PC-9 (cell line): ENCODE measurements around the gene DNAJC7. TPM values are rescaled to one million over a fixed set of nuclear protein-coding genes. Genes with fewer than 3 reads are reported as not detected.

Experiments used
- BruUV-seq: library from RNA; stranded (reverse); fragments of 400-500 nt; replicated peaks from 2 replicates; lab custom pipeline; 2021; lab: Mats Ljungman, UMichigan
- CTCF ChIA-PET: fragments of 300-600 bp; sonication (Branson Sonifier 250); formaldehyde crosslinking; loops from one replicate; lab custom pipeline; 2022; ENCODE audit warnings: antibody characterized with exemption; lab: Charles Lee
- POLR2A ChIA-PET: fragments of 300-600 bp; sonication (Branson Sonifier 250); formaldehyde crosslinking; loops from one replicate; lab custom pipeline; 2022; ENCODE audit warnings: antibody characterized with exemption; ENCODE audit not compliant: unreplicated experiment; lab: Charles Lee
- DNase-seq, 2 experiments: peaks; one replicate each; pipeline versions ENCODE4 v3.0.0 to v3.0.0-alpha.2; 2015 to 2022; ENCODE audit warnings: mixed read lengths in 1 of 2
- H2AFZ ChIP-seq: fragments of 200-600 bp; sonication (generic); 2 replicates; pipeline ENCODE4 v1.8.1; 2017; ENCODE audit warnings: antibody characterized with exemption
- H3F3A ChIP-seq: fragments of 200-600 bp; sonication (generic); 2 replicates; pipeline ENCODE4 v1.8.1; 2017; ENCODE audit warnings: antibody characterized with exemption, mild to moderate bottlenecking, low read depth; ENCODE audit not compliant: insufficient read depth
- H3K27ac ChIP-seq: fragments of 200-600 bp; sonication (generic); 2 replicates; pipeline ENCODE4 v1.6.1; 2016; ENCODE audit warnings: mixed run types
- H3K27me3 ChIP-seq: fragments of 200-600 bp; sonication (generic); 2 replicates; pipeline ENCODE4 v1.6.1; 2016; ENCODE audit warnings: low read depth, mixed run types; ENCODE audit not compliant: insufficient read depth
- H3K36me3 ChIP-seq: fragments of 200-600 bp; sonication (generic); 2 replicates; pipeline ENCODE4 v1.6.1; 2016; ENCODE audit warnings: low read depth, mixed run types
- H3K4me1 ChIP-seq: fragments of 200-600 bp; sonication (generic); replicated peaks from 2 replicates; pipeline ENCODE4 v1.6.1; 2016; ENCODE audit warnings: mixed run types; ENCODE audit not compliant: insufficient read depth
- H3K4me2 ChIP-seq: fragments of 200-600 bp; sonication (generic); 2 replicates; pipeline ENCODE4 v1.6.1; 2017; ENCODE audit warnings: mixed run types
- H3K4me3 ChIP-seq: fragments of 200-600 bp; sonication (generic); 2 replicates; pipeline ENCODE4 v1.6.1; 2016; ENCODE audit warnings: mixed run types
- H3K79me2 ChIP-seq: fragments of 200-600 bp; sonication (generic); 2 replicates; pipeline ENCODE4 v1.6.1; 2017; ENCODE audit warnings: low read depth, mixed run types
- H3K9me2 ChIP-seq: fragments of 200-600 bp; sonication (generic); 2 replicates; pipeline ENCODE4 v1.8.1; 2017; ENCODE audit warnings: mild to moderate bottlenecking; ENCODE audit not compliant: insufficient read depth
- H3K9me3 ChIP-seq: fragments of 200-600 bp; sonication (generic); 2 replicates; pipeline ENCODE4 v1.8.1; 2016; ENCODE audit warnings: low read depth; ENCODE audit not compliant: insufficient read depth
- H4K20me1 ChIP-seq: fragments of 200-600 bp; sonication (generic); 2 replicates; pipeline ENCODE4 v1.8.1; 2017; ENCODE audit not compliant: insufficient read depth
- EZH2 ChIP-seq: fragments of 200-600 bp; sonication (generic); IDR thresholded peaks from 2 replicates; pipeline ENCODE4 v1.8.0; 2017; ENCODE audit warnings: antibody characterized with exemption, low read depth
- intact Hi-C: fragments of 100-400 bp; cut with micrococcal nuclease; formaldehyde crosslinking; loops from one replicate; pipeline ENCODE4 v1.10.0; 2022; ENCODE audit not compliant: unreplicated experiment
- total RNA-seq: library from RNA; stranded (reverse); gene quantifications from 2 replicates; pipeline ENCODE4 v1.2.3, GENCODE V29; 2021
- TF ChIP-seq, protein P1 (sequence below): fragments of 200-600 bp; sonication (generic); conservative IDR thresholded peaks from 2 replicates; pipeline ENCODE4 v1.6.1; 2017; ENCODE audit warnings: mixed run types, antibody characterized with exemption, mild to moderate bottlenecking, moderate library complexity

Gene DNAJC7
- total RNA-seq, 1 experiment from 2014 or later = 96.1 TPM

DNA sequence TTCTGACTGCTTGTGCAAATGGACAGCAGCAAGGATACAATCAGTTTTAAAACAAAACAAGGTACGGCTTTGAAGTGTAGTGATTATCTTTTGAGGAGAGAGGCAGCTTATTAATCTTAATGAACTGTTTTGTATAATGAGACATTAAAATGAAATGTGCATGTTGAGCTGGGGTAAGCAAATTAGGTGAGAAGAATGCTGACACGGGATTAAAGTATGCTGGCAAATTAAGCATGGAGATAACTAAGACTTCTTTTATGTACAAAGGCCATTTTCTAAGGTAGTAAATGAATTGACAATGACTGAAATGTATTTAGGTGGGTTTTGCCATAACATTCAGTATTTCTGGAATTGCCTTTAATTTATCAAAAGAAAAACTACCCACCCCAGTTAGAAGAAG is 18.7 kb downstream of the DNAJC7 start:
- no peak overlapping the region for H3K27ac ChIP-seq
- no peak overlapping the region for H3K4me2 ChIP-seq
- ChIA-PET POLR2A (no interaction called here), CTCF (no interaction called here)
- no peak overlapping the region for H2AFZ ChIP-seq
- no peaks in the 10 kb centered on the region for H3K27me3 ChIP-seq
- TF ChIP-seq EZH2 = no peak
- TF ChIP-seq, protein P1, sequence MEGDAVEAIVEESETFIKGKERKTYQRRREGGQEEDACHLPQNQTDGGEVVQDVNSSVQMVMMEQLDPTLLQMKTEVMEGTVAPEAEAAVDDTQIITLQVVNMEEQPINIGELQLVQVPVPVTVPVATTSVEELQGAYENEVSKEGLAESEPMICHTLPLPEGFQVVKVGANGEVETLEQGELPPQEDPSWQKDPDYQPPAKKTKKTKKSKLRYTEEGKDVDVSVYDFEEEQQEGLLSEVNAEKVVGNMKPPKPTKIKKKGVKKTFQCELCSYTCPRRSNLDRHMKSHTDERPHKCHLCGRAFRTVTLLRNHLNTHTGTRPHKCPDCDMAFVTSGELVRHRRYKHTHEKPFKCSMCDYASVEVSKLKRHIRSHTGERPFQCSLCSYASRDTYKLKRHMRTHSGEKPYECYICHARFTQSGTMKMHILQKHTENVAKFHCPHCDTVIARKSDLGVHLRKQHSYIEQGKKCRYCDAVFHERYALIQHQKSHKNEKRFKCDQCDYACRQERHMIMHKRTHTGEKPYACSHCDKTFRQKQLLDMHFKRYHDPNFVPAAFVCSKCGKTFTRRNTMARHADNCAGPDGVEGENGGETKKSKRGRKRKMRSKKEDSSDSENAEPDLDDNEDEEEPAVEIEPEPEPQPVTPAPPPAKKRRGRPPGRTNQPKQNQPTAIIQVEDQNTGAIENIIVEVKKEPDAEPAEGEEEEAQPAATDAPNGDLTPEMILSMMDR = no peak
- H3K9me3 ChIP-seq = no peaks in the 10 kb centered on the region
- intact Hi-C loops = no loop called here
- H3K79me2 ChIP-seq = peaks cover 25% of the 10 kb centered on the region
- no peak for DNase-seq
- H3F3A ChIP-seq = peaks cover 17% of the 10 kb centered on the region; the same call in 1 of the 2 replicates
- no peaks in the 10 kb centered on the region for H3K9me2 ChIP-seq
- peaks cover 44% of the 10 kb centered on the region for H4K20me1 ChIP-seq
- no peak overlapping the region for H3K4me3 ChIP-seq
- no peaks in the 10 kb centered on the region for H3K4me1 ChIP-seq
- BruUV-seq = no TSS peak
- peaks cover 30% of the 10 kb centered on the region for H3K36me3 ChIP-seq

DNA sequence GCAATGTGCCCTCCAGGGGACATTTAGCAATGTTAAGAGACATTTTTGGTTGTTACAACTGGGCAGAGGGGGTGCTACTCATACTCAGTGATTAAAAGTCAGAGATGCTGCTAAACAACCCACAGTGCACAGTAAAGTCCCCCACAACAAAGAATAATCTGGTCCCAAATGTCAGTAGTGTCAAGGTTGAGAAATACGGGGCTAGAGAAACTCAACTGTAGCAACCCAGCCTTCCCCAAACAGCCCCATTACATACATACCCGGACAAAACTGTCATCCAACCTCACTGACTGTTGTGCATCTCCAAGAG is 20.4 kb downstream of the DNAJC7 start:
- Histone ChIP-seq H3K9me2 (no peaks in the 10 kb centered on the region), H3K4me1 (no peaks in the 10 kb centered on the region), H3K27me3 (no peaks in the 10 kb centered on the region), H3K79me2 (peaks cover 8% of the 10 kb centered on the region), H3K4me3 (no peak overlapping the region), H3K9me3 (no peaks in the 10 kb centered on the region), H3K4me2 (no peak overlapping the region), H4K20me1 (peaks cover 36% of the 10 kb centered on the region), H3K36me3 (peaks cover 41% of the 10 kb centered on the region), H3F3A (peaks cover 21% of the 10 kb centered on the region; the same call in 1 of the 2 replicates), H2AFZ (no peak overlapping the region), H3K27ac (no peak overlapping the region)
- ChIA-PET POLR2A (interaction anchor here (0.5 kb wide), 1 partner anchor 212 kb away, joined by 3 read pairs; no protein-coding TSS in a partner anchor), CTCF (no interaction called here)
- no peak for TF ChIP-seq EZH2
- TF ChIP-seq, protein P1 = no peak
- no peak for DNase-seq
- no TSS peak for BruUV-seq
- intact Hi-C loops = no loop called here

DNA sequence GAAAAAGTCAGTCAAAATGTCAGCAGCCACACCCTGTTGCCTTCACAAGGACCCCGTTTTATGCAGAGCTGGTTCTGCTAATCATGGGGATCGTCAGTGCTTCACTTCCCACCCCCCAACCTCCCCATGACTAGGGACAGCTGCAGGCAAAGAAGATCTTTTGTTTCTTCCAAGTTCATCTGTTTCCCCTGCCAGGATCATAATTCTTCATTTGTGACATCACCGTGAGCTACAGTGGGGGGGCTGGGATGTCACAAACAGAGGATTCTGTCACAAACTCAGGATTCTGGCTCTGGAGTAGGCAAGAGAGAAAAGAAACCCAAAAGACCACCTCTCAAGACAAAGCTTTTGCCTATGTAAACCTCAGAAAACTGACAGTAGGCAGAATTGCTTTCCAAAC is 24.7 kb downstream of the DNAJC7 start:
- H4K20me1 ChIP-seq = peaks cover 54% of the 10 kb centered on the region
- intact Hi-C loops = no loop called here

More for the DNA sequence above, 24.7 kb downstream of the DNAJC7 start:
- Histone ChIP-seq H3K4me1 (peaks cover 34% of the 10 kb centered on the region), H3K27me3 (no peaks in the 10 kb centered on the region), H3K36me3 (peaks cover 40% of the 10 kb centered on the region), H3K27ac (no peak overlapping the region), H3K4me2 (no peak overlapping the region), H3K9me2 (no peaks in the 10 kb centered on the region), H3K79me2 (no peaks in the 10 kb centered on the region), H3K4me3 (no peak overlapping the region), H2AFZ (no peak overlapping the region), H3F3A (peaks cover 44% of the 10 kb centered on the region), H3K9me3 (no peaks in the 10 kb centered on the region)
- ChIA-PET CTCF (no interaction called here), POLR2A (no interaction called here)
- TF ChIP-seq, protein P1 = no peak
- no peak for TF ChIP-seq EZH2
- no peak for DNase-seq
- no TSS peak for BruUV-seq
